SK-N-MC (cell line): Measurements from ENCODE around the gene RGS3.

Experiments used
- DNase-seq: peaks from one replicate; pipeline ENCODE4 v3.0.0-alpha.2; 2011; ENCODE audit warnings: low read depth, low spot score
- H3K27ac ChIP-seq: fragments of 200-600 bp; sonication (generic); 2 replicates; pipeline ENCODE4 v1.5.1; 2016; ENCODE audit warnings: mixed run types
- H3K36me3 ChIP-seq: fragments of 200-600 bp; sonication (generic); 2 replicates; pipeline ENCODE4 v1.6.1; 2017; ENCODE audit warnings: antibody characterized with exemption, low read length, mixed read lengths; ENCODE audit not compliant: insufficient read depth
- H3K4me3 ChIP-seq: fragments of 200-600 bp; sonication (generic); 2 replicates; pipeline ENCODE4 v1.5.1; 2016
- H3K9ac ChIP-seq: fragments of 200-600 bp; sonication (generic); 2 replicates; pipeline ENCODE4 v1.8.0; 2017; ENCODE audit warnings: mixed run types, mixed read lengths; ENCODE audit not compliant: insufficient read length
- H3K9me3 ChIP-seq: fragments of 200-600 bp; sonication (generic); 2 replicates; pipeline ENCODE4 v1.6.1; 2017; ENCODE audit warnings: low read depth, mild to moderate bottlenecking, antibody characterized with exemption, low read length, moderate library complexity, mixed read lengths
- EZH2 ChIP-seq: fragments of 200-600 bp; sonication (generic); IDR thresholded peaks from one replicate; pipeline ENCODE4 v1.6.1; 2017; ENCODE audit warnings: antibody characterized with exemption
- FOXP2 ChIP-seq: optimal IDR thresholded peaks from 2 replicates; pipeline ENCODE3; 2011; ENCODE audit warnings: mild to moderate bottlenecking, moderate library complexity; ENCODE audit not compliant: insufficient read depth; ENCODE audit errors: extremely low read length, control extremely low read depth
- POLR2AphosphoS5 ChIP-seq: IDR thresholded peaks from 2 replicates; pipeline ENCODE4 v1.6.1; 2012; ENCODE audit warnings: mild to moderate bottlenecking, low read depth, low read length, borderline replicate concordance

The RGS3 gene

DNA sequence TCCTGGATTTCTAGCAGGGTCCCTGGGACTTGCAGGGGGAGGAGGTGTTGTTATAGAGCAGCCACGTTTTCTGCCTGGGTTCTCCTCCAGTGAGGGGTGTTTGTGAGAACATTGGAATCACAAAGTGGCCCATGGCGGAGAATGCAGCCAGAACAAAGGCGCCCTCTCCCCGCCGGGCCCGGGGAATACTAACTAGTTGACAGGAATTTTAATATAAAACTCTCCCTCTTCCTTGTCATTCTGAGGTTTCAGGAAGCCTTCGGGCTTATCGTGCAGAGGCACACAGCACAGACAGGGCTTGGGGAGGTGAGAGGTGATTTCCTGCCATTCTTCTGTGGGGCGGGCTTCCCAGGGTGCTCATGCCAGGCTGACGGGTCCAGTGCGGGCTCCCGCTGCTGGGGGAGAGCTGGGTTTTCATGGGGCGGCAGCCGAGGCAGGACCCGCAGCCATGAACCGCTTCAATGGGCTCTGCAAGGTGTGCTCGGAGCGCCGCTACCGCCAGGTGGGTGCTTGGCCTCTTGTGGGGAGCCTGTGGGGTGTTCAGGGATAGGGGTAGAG lies 37.7 kb downstream of the RGS3 start:
- H3K9ac ChIP-seq: no peak overlapping the region
- TF ChIP-seq FOXP2 (no peak), EZH2 (no peak), POLR2AphosphoS5 (no peak)
- no peak overlapping the region for H3K27ac ChIP-seq
- H3K4me3 ChIP-seq: no peak overlapping the region
- no peak for DNase-seq
- no peaks in the 10 kb centered on the region for H3K36me3 ChIP-seq
- no peaks in the 10 kb centered on the region for H3K9me3 ChIP-seq

DNA sequence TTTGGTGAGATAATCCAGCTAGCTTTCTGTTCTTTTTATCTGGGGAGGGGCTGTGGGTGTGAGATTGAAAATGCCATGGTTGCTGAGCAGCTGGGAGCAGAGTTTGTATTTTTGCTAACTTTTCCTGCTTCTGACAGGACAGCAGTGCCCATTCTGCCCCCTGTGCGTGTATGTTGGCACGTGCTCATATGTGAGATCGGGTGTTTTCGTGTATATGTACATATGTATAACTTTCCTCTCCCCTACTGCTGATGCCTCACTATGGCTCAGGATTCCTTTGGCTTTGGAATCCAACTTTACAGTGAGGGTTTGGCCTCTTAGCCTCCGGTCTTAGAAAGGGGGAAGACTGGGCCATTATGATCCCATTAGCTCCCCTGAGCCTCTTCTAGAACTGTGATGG lies 38.3 kb downstream of the RGS3 start:
- no peak overlapping the region for H3K9ac ChIP-seq
- TF ChIP-seq EZH2 (no peak), POLR2AphosphoS5 (no peak), FOXP2 (no peak)
- H3K27ac ChIP-seq: no peak overlapping the region
- H3K4me3 ChIP-seq: no peak overlapping the region
- DNase-seq: no peak
- H3K9me3 ChIP-seq: no peaks in the 10 kb centered on the region
- H3K36me3 ChIP-seq: no peaks in the 10 kb centered on the region

DNA sequence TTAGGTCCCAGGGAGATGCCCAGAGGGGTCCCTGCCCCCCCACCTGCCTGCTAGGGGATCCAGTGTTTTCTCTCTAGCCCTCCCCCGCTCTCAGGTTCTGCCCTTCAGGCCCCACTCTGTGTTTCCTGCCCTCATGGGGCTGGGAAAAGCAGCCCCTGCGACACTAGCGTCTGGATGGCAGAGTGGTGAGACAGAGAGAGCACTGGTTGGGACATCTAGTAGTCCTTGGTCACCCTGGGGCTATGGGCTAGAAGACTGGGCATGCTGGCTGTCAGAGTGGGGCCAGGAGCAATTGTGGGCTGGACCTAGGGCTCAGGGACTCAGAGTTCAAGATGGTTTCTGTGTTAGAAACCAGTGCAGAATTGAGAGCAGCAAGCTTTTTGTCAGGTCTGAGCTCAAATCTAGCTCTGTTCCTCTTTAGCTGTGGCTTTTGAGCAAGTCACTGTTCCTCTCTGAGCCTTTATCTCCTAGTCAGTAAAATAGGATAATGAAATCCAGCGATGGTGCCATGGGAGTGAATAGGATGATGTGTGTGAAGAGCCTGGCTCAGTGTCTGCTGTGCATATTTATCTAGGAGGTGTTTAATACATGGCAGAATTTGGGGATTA lies 39.0 kb downstream of the RGS3 start:
- no peaks in the 10 kb centered on the region for H3K36me3 ChIP-seq
- no peak overlapping the region for H3K27ac ChIP-seq
- no peak for TF ChIP-seq EZH2
- no peak for TF ChIP-seq POLR2AphosphoS5
- no peak for TF ChIP-seq FOXP2
- no peak overlapping the region for H3K4me3 ChIP-seq
- H3K9ac ChIP-seq: no peak overlapping the region
- DNase-seq: no peak
- H3K9me3 ChIP-seq: no peaks in the 10 kb centered on the region

DNA sequence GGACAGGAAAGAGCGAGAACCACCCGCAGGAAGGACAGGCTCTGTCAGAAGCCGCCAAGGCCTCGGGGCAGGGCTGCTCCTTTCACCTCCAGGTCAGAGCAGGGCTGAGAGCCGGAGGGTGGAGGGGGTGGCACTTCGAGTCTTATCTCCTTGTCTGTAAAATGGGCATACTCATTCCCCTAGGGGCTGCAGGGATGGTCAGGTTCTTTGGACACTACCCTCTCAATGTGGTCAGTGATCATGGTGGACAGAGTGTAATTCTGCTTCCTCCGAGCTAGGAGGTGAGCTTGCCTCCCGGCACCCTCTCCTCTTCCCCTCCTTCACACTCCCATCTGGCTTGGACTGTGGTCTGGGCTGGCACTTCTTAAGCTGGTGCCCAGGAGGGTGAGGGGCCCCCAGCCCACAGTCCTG lies 39.6 kb downstream of the RGS3 start:
- H3K27ac ChIP-seq: no peak overlapping the region

DNA sequence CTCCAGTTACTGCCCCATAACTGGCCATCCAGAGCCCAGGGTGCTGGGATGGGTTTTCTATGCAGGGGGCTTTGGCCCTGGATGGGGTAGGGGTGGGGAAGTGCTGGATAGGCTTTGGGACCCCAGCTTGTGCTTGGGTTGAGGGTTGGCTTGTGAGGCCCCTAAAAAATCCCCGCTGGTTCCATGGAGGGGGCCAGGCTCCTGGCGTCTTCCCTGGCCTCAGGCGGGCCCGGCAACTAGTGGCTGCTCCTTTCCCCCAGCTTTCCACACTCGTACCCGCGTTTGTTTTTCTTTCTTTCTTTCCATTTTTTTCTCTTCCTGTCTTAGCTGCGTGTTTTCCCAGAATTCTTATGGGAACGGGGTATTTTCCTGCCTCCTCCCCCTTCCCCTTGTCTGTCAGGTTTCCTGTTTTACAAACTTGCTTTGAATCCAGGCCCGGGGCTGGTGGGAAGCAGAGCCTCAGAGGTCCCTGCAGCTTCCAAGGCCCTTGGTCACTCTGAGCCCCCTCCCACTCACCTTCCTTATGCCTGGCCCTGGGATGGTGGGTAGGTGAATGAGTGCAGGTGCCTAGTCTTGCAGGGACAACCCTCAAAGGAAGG lies 40.2 kb downstream of the RGS3 start:
- H3K27ac ChIP-seq: no peak overlapping the region
- no peaks in the 10 kb centered on the region for H3K9me3 ChIP-seq
- H3K36me3 ChIP-seq: no peaks in the 10 kb centered on the region
- no peak for DNase-seq
- TF ChIP-seq POLR2AphosphoS5 (no peak), FOXP2 (no peak), EZH2 (no peak)
- no peak overlapping the region for H3K4me3 ChIP-seq
- no peak overlapping the region for H3K9ac ChIP-seq

More for the DNA sequence above, 39.6 kb downstream of the RGS3 start:
- no peak for DNase-seq
- no peaks in the 10 kb centered on the region for H3K36me3 ChIP-seq
- no peaks in the 10 kb centered on the region for H3K9me3 ChIP-seq
- TF ChIP-seq POLR2AphosphoS5: no peak
- no peak for TF ChIP-seq EZH2
- no peak for TF ChIP-seq FOXP2
- no peak overlapping the region for H3K4me3 ChIP-seq
- no peak overlapping the region for H3K9ac ChIP-seq

DNA sequence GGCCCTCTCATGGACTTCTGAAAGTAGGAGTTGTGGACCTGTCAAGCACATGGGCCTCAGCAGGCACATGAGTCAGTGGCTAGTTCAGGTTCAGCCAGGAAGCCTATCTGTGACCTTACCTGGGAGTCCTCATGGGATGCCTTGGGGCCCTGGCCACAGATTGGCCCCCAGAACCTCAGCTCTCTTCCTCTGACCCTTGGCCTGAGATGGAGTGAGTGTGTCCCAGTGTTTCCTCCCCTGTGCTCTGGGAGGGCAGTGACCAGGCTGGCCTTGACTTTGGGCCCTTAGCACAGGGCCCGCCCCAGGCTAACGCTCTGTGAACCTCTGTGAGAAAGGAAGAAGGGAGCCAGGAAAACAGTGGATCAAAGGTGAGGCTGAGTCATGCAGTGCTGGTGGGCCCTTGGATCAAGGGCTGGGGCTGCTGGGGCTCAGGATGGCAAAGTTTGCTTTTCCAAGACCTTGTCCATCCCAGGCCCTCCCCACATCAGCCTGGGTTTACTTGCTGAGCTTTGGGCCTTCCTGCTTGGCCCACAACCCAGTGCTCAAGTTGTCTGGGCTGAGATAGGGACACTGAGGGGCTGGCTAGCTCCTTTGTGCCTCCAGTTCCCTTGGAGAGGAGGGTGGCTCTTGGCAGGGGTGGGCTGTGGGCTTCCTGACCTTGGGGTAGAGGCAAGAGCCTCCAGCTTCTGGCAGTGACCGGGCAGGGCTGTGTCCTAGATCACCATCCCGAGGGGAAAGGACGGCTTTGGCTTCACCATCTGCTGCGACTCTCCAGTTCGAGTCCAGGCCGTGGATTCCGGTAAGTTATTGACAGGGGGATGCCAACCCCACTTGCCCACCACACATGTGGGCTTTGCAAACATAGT lies 41.4 kb downstream of the RGS3 start:
- Histone ChIP-seq H3K27ac (no peak overlapping the region), H3K4me3 (no peak overlapping the region), H3K9me3 (no peaks in the 10 kb centered on the region), H3K36me3 (no peaks in the 10 kb centered on the region), H3K9ac (no peak overlapping the region)
- TF ChIP-seq FOXP2 (no peak), EZH2 (no peak), POLR2AphosphoS5 (no peak)
- DNase-seq: no peak

DNA sequence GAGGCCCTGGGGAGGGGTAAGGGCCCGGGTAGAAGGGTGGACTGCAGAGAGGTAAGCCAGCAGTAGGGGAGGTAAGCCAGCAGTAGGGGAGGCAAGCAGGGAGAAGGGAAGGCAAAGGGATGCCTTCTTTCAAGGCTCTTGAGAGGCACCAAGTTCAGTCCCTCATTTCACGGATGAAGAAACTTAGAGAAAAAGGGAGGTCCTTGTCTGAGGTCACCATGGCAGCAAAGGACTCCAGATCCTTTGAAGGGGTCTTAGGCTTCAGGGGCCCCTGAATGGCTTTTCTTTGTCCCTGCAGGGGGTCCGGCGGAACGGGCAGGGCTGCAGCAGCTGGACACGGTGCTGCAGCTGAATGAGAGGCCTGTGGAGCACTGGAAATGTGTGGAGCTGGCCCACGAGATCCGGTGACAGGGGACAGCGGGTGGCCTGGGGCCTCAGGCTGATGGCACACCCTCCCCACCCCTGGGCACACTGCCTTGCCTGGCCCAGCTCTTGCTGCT lies 42.6 kb downstream of the RGS3 start:
- Histone ChIP-seq H3K9ac (no peak overlapping the region), H3K36me3 (no peaks in the 10 kb centered on the region), H3K4me3 (no peak overlapping the region), H3K9me3 (no peaks in the 10 kb centered on the region), H3K27ac (no peak overlapping the region)
- TF ChIP-seq POLR2AphosphoS5 (no peak), FOXP2 (no peak), EZH2 (no peak)
- DNase-seq: no peak

DNA sequence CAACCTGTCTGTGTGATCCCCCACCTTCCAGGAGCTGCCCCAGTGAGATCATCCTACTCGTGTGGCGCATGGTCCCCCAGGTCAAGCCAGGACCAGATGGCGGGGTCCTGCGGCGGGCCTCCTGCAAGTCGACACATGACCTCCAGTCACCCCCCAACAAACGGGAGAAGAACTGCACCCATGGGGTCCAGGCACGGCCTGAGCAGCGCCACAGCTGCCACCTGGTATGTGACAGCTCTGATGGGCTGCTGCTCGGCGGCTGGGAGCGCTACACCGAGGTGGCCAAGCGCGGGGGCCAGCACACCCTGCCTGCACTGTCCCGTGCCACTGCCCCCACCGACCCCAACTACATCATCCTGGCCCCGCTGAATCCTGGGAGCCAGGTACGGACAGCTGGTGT lies 43.7 kb downstream of the RGS3 start:
- no peak overlapping the region for H3K4me3 ChIP-seq

More for the DNA sequence above, 43.7 kb downstream of the RGS3 start:
- Histone ChIP-seq H3K9me3 (no peaks in the 10 kb centered on the region), H3K9ac (no peak overlapping the region), H3K36me3 (no peaks in the 10 kb centered on the region), H3K27ac (no peak overlapping the region)
- DNase-seq: no peak
- TF ChIP-seq EZH2: no peak
- TF ChIP-seq FOXP2: no peak
- TF ChIP-seq POLR2AphosphoS5: no peak
